Gastrocnemius medialis (tissue), 4 donors: ENCODE data around the gene CDH4. TPM values are rescaled to one million over a fixed set of nuclear protein-coding genes. Genes with fewer than 3 reads are reported as not detected.

Source experiments
- ATAC-seq, 2 donors: fragments of 150-250 bp; one replicate each; pipeline ENCODE4 v1.9.1; 2016
- DNase-seq, 2 donors: peaks; one replicate each; pipeline ENCODE4 v3.0.0-alpha.2; 2019
- H3K27ac ChIP-seq, 4 donors: fragments of 200-600 bp; sonication (generic); 1 replicate in 1 of 4; 2 replicates in 3 of 4; pipeline ENCODE4 v1.5.1; 2016 to 2018; ENCODE audit warnings: mild to moderate bottlenecking in 2 of 4, moderate library complexity in 1 of 4
- H3K27me3 ChIP-seq, 3 donors: fragments of 200-600 bp; sonication (generic) in 2 of 3; 1 replicate in 1 of 3; 2 replicates in 2 of 3; pipeline versions ENCODE4 v1.5.1 to v1.6.0; 2016 to 2019; ENCODE audit warnings: mild to moderate bottlenecking in 1 of 3, moderate library complexity in 1 of 3
- H3K36me3 ChIP-seq, 2 donors: fragments of 200-600 bp; sonication (generic) in 1 of 2; one replicate each; pipeline ENCODE4 v1.5.1; 2017 to 2018
- H3K4me1 ChIP-seq, 2 donors: fragments of 200-600 bp; sonication (generic) in 1 of 2; one replicate each; pipeline ENCODE4 v1.5.1; 2016 to 2017; ENCODE audit warnings: mild to moderate bottlenecking in 2 of 2
- H3K4me3 ChIP-seq, 4 donors: fragments of 200-600 bp; sonication (generic) in 3 of 4; 1 replicate in 1 of 4; 2 replicates in 3 of 4; pipeline ENCODE4 v1.5.1; 2016 to 2019; ENCODE audit warnings: mild to moderate bottlenecking in 2 of 4
- H3K9me3 ChIP-seq, 3 donors: fragments of 200-600 bp; sonication (generic) in 2 of 3; 1 replicate in 1 of 3; 2 replicates in 2 of 3; pipeline ENCODE4 v1.5.1; 2016 to 2019
- CTCF ChIP-seq, 5 experiments: fragments of 450-650 bp in 3 of 5; fragments of 200-600 bp in 2 of 5; sonication (generic) in 2 of 5; IDR thresholded peaks in 4 of 5; conservative IDR thresholded peaks in 1 of 5; 1 replicate in 4 of 5; 2 replicates in 1 of 5; pipeline ENCODE4 v1.5.1; 2016 to 2019; ENCODE audit warnings: antibody characterized with exemption in 5 of 5, mild to moderate bottlenecking in 3 of 5, moderate library complexity in 3 of 5
- POLR2A ChIP-seq, 2 donors: fragments of 450-650 bp; IDR thresholded peaks; one replicate each; pipeline ENCODE4 v1.6.1; 2017; ENCODE audit warnings: antibody characterized with exemption in 2 of 2, mild to moderate bottlenecking in 2 of 2, moderate library complexity in 2 of 2
- in situ Hi-C, 4 donors: fragments of 200-750 bp; cut with MboI; loops; one replicate each; pipeline versions ENCODE4 v1.15.0 to v1.8.0; 2017; ENCODE audit warnings: low sequenced_read_pairs in 4 of 4
- intact Hi-C: fragments of 100-400 bp; cut with DNase I; formaldehyde crosslinking; loops from one replicate; pipeline ENCODE4 v1.15.1; 2023; ENCODE audit warnings: low total_unique reads
- total RNA-seq, 4 donors: library from RNA; depleted of rRNA; stranded (reverse); fragments of >200 nt; gene quantifications; one replicate each; pipeline versions ENCODE4 v1.1.0 to v1.2.3, GENCODE V29; 2016

CDH4 gene
- total RNA-seq, 4 donors from 2014 or later: 0.38 to 1.2 (median 0.86) TPM

- ATAC-seq: no peak
- no peaks in the 10 kb centered on the region for H3K36me3 ChIP-seq
- in situ Hi-C loops (loop anchor here in 1 of 4 donors (25.0 kb wide), 1 partner anchor 1022 kb away; no protein-coding TSS in a partner anchor), intact Hi-C loops (no loop called here)
- TF ChIP-seq CTCF (IDR thresholded peaks at IDR 0.05 in 4 of 5, conservative IDR thresholded peaks at IDR 0.05 in 1 of 5) (no peak), POLR2A (IDR thresholded peaks at IDR 0.05) (no peak)
- DNase-seq: no peak
- no peaks in the 10 kb centered on the region for H3K4me1 ChIP-seq
- no peaks in the 10 kb centered on the region for H3K27me3 ChIP-seq
- H3K9me3 ChIP-seq: peaks cover 0 to 14% (median 4%) of the 10 kb centered on the region in 3 donors
- no peak overlapping the region for H3K27ac ChIP-seq
- no peak overlapping the region for H3K4me3 ChIP-seq
Measured at GRCh38 chr20:61234224-61234890, 17.7 kb upstream of the CDH4 start.

- Histone ChIP-seq H3K9me3 (peaks cover 0 to 2% (median 0%) of the 10 kb centered on the region in 3 donors), H3K27me3 (no peaks in the 10 kb centered on the region), H3K4me3 (no peak overlapping the region), H3K36me3 (no peaks in the 10 kb centered on the region), H3K4me1 (no peaks in the 10 kb centered on the region), H3K27ac (no peak overlapping the region)
- ATAC-seq (no peak), DNase-seq (no peak)
- in situ Hi-C loops (loop anchor here in 1 of 4 donors (25.0 kb wide), 1 partner anchor 1024 kb away; no protein-coding TSS in a partner anchor), intact Hi-C loops (no loop called here)
- TF ChIP-seq POLR2A (IDR thresholded peaks at IDR 0.05): no peak
- TF ChIP-seq CTCF (IDR thresholded peaks at IDR 0.05 in 4 of 5, conservative IDR thresholded peaks at IDR 0.05 in 1 of 5): no peak
Measured at GRCh38 chr20:61236713-61237112, 15.3 kb upstream of the CDH4 start.

DNA sequence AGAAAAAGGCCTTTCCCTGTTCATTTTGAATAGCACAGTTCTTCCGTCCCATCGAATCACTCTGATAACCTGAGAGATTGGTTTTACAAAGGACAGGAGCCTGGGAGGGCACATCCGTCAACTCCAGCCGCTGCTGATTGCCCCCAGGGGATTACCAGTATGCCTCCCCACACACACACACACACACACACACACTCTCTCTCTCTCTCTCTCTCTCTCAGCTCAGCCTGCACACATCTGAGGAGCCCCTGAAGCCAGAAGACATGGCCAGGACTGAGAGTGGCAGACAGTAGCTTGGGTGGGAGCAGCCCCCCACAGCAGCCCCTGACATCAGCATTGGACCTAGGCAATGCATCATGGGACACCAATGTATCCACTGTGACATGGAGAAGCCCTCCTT is 13.2 kb upstream of the CDH4 start:
- DNase-seq (no peak), ATAC-seq (no peak)
- Histone ChIP-seq H3K27ac (no peak overlapping the region), H3K36me3 (no peaks in the 10 kb centered on the region), H3K4me1 (no peaks in the 10 kb centered on the region), H3K4me3 (no peak overlapping the region), H3K9me3 (no peaks in the 10 kb centered on the region), H3K27me3 (no peaks in the 10 kb centered on the region)
- in situ Hi-C loops (loop anchor here in 1 of 4 donors (25.0 kb wide), 1 partner anchor 1027 kb away; no protein-coding TSS in a partner anchor), intact Hi-C loops (no loop called here)
- no peak for TF ChIP-seq POLR2A (IDR thresholded peaks at IDR 0.05)
- no peak for TF ChIP-seq CTCF (IDR thresholded peaks at IDR 0.05 in 4 of 5, conservative IDR thresholded peaks at IDR 0.05 in 1 of 5)

DNA sequence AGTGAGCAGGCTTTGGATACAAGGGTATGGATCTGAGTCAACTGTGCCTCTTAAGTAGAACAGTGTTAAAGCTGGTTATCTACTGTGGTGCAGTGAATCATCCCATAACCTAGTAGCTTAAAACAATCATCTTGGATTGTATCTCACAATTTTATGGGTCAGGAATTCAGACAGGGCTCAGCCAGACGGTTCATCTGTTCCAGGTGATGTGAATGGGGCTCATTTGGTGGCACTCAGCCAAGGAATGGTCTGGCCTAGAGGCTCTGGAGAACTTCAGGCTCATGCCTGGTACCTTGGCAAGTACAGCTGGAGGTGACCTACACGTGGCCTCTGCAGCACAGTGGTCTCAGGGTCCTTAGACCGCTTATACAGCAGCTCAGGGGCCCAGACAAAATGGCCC is 11.2 kb upstream of the CDH4 start:
- Histone ChIP-seq H3K36me3 (no peaks in the 10 kb centered on the region), H3K27me3 (no peaks in the 10 kb centered on the region), H3K4me1 (no peaks in the 10 kb centered on the region), H3K27ac (no peak overlapping the region), H3K4me3 (no peak overlapping the region), H3K9me3 (no peaks in the 10 kb centered on the region)
- intact Hi-C loops (no loop called here), in situ Hi-C loops (loop anchor here in 1 of 4 donors (25.0 kb wide), 1 partner anchor 1029 kb away; no protein-coding TSS in a partner anchor)
- ATAC-seq: no peak
- no peak for TF ChIP-seq POLR2A (IDR thresholded peaks at IDR 0.05)
- TF ChIP-seq CTCF (IDR thresholded peaks at IDR 0.05 in 4 of 5, conservative IDR thresholded peaks at IDR 0.05 in 1 of 5): no peak
- DNase-seq: no peak
